ENCODE data around the gene SLC38A7.
"Not testable (repeated sequence)": the region's sequence is repeated elsewhere in the genome, so short reads cannot be mapped to it uniquely, and the experiment has no call there.

Gene SLC38A7

GRCh38 chr16:58678269-58678668 is 6.3 kb downstream of the SLC38A7 start:
- DNase-seq, result no peak

GRCh38 chr16:58670946-58671583 is 13.5 kb downstream of the SLC38A7 start:
- DNase-seq, result no peak

- DNase-seq, result peak; percentile 40
These were observed 14.4 kb downstream of the SLC38A7 start for GRCh38 chr16:58670177-58670576.

- no peak for DNase-seq
These were observed 19.4 kb downstream of the SLC38A7 start for GRCh38 chr16:58665200-58665599.

GRCh38 chr16:58661199-58661830 is 23.3 kb downstream of the SLC38A7 start:
- peak; percentile 89 for DNase-seq

GRCh38 chr16:58659911-58660310 is 24.7 kb downstream of the SLC38A7 start:
- not testable (repeated sequence) for DNase-seq

- no peak for DNase-seq
These were observed 25.8 kb downstream of the SLC38A7 start for GRCh38 chr16:58658796-58659211.

- no peak for DNase-seq
These were observed 27.7 kb downstream of the SLC38A7 start for GRCh38 chr16:58656899-58657298.

GRCh38 chr16:58655215-58655596 is 29.4 kb downstream of the SLC38A7 start:
- no peak for DNase-seq

GRCh38 chr16:58654560-58655214 is 29.9 kb downstream of the SLC38A7 start:
- DNase-seq, result no peak

- DNase-seq, result peak; percentile 51
These were observed 31.8 kb downstream of the SLC38A7 start for GRCh38 chr16:58652741-58653140.

- DNase-seq, result peak; percentile 39
These were observed 32.6 kb downstream of the SLC38A7 start for GRCh38 chr16:58651965-58652348.

GRCh38 chr16:58649707-58650106 is 34.9 kb downstream of the SLC38A7 start:
- DNase-seq, result no peak

- no peak for DNase-seq
These were observed 37.5 kb downstream of the SLC38A7 start for GRCh38 chr16:58647107-58647506.

GRCh38 chr16:58644765-58645487 is 39.6 kb downstream of the SLC38A7 start:
- no peak for DNase-seq

GRCh38 chr16:58644108-58644507 is 40.5 kb downstream of the SLC38A7 start:
- DNase-seq, result no peak

GRCh38 chr16:58640949-58641348 is 43.6 kb downstream of the SLC38A7 start:
- DNase-seq, result no peak

- DNase-seq, result no peak
These were observed 44.7 kb downstream of the SLC38A7 start for GRCh38 chr16:58639836-58640235.

- no peak for DNase-seq
These were observed 45.3 kb downstream of the SLC38A7 start for GRCh38 chr16:58639230-58639629.

- peak; percentile 89 for DNase-seq
These were observed 46.2 kb downstream of the SLC38A7 start for GRCh38 chr16:58638148-58639036.

GRCh38 chr16:58637021-58637420 is 47.5 kb downstream of the SLC38A7 start:
- not testable (repeated sequence) for DNase-seq

- no peak for DNase-seq
These were observed 48.1 kb downstream of the SLC38A7 start for GRCh38 chr16:58636466-58636865.

- no peak for DNase-seq
These were observed 49.1 kb downstream of the SLC38A7 start for GRCh38 chr16:58635502-58635901.

Measured in EL (cell line).